ENCODE measurements around the gene MTCH1.

DNA sequence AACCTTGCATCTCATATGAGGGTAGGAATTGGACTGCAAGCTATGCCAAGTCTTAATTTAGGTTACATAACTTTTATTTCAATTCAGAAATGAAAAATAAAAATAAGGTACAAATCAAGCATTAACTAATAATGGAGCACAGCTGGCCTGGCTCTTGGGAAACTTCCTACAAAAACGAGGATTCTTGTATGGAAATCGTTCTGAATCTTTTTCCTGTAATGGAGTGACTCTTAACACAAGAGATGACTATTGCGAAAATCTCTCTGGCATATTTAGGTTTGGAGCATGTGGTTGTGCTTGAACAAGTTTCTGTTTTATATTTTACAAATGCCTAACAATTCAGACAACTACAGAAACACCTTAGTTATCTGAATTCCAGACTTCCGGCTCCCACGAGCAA, 65.5 kb downstream of the MTCH1 start:
- no peak for TF ChIP-seq EZH2 (IDR thresholded peaks at IDR 0.05; ENCODE audit: borderline replicate concordance, low read length)
- TF ChIP-seq, protein P1, sequence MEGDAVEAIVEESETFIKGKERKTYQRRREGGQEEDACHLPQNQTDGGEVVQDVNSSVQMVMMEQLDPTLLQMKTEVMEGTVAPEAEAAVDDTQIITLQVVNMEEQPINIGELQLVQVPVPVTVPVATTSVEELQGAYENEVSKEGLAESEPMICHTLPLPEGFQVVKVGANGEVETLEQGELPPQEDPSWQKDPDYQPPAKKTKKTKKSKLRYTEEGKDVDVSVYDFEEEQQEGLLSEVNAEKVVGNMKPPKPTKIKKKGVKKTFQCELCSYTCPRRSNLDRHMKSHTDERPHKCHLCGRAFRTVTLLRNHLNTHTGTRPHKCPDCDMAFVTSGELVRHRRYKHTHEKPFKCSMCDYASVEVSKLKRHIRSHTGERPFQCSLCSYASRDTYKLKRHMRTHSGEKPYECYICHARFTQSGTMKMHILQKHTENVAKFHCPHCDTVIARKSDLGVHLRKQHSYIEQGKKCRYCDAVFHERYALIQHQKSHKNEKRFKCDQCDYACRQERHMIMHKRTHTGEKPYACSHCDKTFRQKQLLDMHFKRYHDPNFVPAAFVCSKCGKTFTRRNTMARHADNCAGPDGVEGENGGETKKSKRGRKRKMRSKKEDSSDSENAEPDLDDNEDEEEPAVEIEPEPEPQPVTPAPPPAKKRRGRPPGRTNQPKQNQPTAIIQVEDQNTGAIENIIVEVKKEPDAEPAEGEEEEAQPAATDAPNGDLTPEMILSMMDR (IDR thresholded peaks at IDR 0.05; ENCODE audit: low read length), result no peak

All from OCI-LY1 (cell line).